Hepatocyte (in vitro differentiated cells): ENCODE results near the gene DSTYK.

Experiments used
- EZH2 ChIP-seq: fragments of 200-600 bp; sonication (generic); IDR thresholded peaks from 2 replicates; pipeline ENCODE4 v1.6.1; 2016; ENCODE audit warnings: antibody characterized with exemption, mild to moderate bottlenecking, borderline replicate concordance
- TF ChIP-seq, protein P1 (sequence below): fragments of 200-600 bp; sonication (generic); IDR thresholded peaks from 2 replicates; pipeline ENCODE4 v1.5.1; 2016; ENCODE audit warnings: antibody characterized with exemption, mild to moderate bottlenecking; ENCODE audit not compliant: poor library complexity

DNA sequence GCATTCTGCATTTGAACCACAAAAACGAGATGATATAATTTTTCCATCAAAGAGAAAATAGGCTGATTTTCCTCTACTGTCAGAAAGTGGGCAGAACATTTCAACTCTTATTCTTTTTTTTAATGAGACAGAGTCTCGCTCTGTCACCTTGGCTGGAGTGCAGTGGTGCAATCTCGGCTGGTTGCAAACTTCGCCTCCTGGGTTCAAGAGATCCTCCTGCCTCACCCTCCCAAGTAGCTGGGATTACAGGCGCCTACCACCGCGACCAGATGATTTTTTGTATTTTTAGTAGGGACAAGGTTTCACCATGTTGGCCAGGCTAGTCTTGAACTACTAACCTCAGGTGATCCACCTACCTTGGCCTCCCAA is 11.6 kb downstream of the DSTYK start:
- TF ChIP-seq, protein P1, sequence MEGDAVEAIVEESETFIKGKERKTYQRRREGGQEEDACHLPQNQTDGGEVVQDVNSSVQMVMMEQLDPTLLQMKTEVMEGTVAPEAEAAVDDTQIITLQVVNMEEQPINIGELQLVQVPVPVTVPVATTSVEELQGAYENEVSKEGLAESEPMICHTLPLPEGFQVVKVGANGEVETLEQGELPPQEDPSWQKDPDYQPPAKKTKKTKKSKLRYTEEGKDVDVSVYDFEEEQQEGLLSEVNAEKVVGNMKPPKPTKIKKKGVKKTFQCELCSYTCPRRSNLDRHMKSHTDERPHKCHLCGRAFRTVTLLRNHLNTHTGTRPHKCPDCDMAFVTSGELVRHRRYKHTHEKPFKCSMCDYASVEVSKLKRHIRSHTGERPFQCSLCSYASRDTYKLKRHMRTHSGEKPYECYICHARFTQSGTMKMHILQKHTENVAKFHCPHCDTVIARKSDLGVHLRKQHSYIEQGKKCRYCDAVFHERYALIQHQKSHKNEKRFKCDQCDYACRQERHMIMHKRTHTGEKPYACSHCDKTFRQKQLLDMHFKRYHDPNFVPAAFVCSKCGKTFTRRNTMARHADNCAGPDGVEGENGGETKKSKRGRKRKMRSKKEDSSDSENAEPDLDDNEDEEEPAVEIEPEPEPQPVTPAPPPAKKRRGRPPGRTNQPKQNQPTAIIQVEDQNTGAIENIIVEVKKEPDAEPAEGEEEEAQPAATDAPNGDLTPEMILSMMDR, result no peak
- no peak for TF ChIP-seq EZH2
